NOMO-1 treated with DMSO at 0.1 percent for 48 hours (cell line): Measurements from ENCODE around the gene MTHFD1L.
A peak's percentile ranks its signal among the peaks of the same experiment; 100 is the strongest.

Experiments
- DNase-seq: peaks from one replicate; lab custom pipeline; 2025; ENCODE audit not compliant: unreplicated experiment; lab: John Stamatoyannopoulos, UW

MTHFD1L gene

DNA sequence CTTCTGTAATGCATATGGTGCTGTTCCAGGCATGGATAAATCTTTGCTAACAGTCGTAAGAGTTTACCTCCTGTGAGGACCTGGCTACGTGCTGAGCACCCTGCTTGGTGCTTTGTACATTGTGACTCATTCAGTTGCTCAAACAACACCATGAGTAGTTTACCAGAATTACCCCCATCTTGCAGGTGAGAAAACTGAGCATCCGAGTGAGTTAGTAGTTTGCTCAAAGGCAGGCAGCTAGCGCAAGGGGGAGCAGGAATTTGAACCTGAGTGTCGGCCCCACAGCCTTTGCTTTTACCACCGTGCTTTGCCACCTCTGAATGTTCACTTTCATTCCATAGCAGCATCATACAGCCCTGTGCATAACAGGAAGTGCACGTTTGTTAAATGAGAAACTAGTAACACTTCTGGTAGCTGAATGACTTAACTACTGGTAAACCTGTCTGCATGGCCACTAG lies 121.9 kb downstream of the MTHFD1L start:
- DNase-seq, result no peak

DNA sequence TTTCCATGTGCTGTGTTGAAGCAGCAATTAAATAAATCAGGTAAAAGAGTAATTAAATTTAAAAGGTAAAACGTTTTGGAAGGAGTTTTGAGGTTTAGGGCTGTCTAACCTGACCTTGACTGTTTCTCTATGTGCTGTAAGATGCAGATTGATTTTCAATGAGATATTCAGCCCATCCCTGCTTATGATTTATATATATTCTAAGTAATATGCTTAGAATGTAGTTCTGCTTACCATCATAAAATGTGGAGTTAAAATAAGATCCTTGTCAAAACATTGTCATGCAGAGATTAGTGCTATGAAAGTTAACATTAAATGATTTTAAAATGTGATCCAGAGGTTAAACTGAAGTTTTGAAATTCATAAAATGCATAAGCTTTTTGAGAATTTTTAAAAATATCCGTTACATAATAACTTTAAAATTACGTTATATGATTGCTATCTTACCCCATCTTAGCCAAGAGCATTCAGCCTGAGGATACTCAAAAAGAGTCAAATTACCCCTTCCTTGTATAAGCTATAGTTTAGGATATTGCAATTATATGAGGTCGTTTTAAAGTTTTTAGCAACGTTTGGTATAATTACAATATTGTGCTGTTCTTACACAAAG lies 122.5 kb downstream of the MTHFD1L start:
- DNase-seq, result no peak

DNA sequence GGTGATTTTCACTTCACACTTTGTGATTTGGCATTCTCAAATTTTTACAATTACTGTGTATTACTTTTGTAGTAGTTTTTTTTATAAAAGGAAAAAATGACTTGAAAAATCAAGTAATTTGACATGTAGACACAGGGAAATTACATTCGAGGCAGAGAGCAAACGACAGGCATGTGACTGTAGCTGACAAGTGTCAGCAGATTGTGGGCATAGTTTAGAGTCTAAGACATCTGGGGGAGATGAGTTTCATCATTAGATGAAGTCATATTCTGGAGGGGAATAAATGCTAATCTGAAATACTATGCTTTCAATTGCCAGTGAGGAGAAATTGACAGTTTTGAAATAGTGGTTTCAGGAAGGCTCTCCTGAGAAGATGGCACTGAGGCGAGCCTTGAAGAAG lies 126.0 kb downstream of the MTHFD1L start:
- DNase-seq, result no peak

DNA sequence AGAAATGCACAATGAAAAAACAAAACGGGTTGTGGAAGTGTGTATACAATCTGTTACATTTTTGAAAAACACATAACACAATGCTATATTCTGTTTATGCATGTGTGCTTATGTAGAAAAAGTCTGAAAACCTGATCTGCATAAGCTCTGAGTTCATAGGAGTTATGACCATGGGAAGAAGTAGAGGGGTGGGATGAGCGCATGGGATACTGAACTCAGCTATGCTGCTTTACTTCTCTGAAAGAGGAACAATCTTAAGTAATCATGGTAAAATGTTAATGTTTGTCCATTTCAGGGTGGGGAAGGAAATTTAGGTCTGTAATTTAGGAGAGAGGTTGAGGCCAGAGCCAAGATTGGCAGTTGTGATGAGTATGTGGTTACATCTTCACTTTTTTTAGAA lies 126.8 kb downstream of the MTHFD1L start:
- no peak for DNase-seq

DNA sequence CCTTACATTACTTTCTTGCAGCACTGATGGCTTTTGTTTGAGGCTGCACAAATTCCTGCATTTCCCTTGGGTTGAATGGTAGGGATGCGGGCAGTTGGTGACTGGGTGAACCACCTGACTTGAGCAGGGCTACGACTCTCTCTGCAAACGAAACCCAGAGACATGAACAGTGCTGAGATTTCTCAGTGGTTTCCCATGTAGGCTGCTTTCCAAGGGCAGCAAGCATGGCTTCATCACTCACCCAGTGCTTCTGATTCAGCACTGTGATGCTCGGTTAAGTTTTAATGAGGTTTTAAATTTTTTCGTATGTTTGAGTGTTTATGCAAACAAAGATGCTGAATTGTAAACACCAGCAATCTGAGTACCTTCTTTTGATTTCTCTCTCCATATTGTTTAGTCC lies 127.2 kb downstream of the MTHFD1L start:
- DNase-seq, result no peak

DNA sequence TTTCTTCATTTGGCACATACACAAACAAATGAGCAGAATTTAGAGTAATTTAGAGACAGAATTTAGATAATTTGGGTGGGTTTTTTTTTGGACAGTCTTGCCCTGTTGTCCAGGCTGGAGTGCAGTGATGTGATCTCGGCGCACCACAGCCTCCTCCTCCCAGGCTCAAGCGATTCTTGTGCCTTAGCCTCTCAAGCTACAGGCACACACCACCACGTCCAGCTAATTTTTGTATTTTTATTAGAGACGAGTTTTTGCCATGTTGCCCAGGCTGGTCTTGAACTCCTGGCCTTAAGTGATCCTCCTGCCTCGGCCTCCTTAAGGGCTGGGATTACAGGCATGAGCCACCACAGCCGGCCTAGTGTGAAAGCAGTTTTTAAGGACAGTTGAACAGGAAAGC lies 127.8 kb downstream of the MTHFD1L start:
- DNase-seq, result no peak

DNA sequence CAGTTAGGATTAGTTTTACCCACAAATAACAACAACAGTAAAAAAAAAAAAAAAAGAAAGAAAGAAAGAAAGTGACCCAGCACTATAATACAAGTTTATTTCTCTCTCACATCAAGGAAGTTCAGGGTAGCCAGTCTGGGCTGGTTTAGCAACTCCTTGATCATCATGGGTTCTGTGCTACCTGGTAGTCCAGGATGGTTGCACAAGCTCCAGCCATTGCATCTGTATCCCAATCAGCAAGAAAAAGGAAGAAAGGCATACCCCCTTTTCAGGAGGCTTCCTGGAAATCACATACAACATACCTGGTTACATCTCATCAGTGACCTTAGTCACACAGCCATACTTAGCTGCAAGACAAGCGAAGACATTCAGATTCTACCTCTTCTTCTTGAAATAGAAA lies 128.5 kb downstream of the MTHFD1L start:
- no peak for DNase-seq

DNA sequence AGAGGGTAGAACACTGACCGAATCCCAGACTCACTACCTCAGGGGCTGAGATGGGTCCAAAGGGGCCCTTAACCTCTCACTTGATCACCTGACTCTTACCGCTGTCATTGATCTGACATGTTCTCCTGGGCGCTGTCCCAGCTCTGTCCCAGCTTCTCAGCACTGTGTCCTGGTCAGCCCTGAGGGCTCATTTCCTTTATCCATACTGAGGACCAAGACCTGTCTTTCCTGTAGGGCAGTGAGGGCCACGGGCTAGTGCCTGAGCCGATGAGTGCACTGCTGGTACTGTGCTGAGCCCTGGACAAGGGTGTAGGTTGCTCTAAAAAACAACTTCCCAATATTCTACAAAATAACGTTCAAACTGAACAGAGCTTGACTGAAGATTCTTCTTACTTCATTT lies 131.5 kb downstream of the MTHFD1L start:
- no peak for DNase-seq

DNA sequence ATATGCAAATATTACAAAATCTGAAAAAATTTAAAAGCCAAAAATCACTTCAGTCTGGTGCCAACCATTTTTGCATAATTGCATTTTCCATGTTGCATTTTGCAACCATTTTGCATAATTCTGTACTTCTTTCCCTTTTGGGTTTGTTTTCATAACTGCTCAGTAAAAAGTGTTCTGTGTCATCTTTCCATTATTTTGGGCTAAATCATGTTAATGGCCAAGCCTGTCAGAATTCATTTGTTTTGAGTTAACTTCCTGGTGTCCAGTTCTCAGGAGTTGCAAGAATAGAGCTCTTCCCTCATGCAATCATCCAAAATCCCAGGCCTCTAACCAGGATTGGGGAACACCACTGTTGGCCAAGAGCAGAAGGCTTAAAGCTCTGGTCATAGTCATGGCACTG lies 133.6 kb downstream of the MTHFD1L start:
- no peak for DNase-seq

DNA sequence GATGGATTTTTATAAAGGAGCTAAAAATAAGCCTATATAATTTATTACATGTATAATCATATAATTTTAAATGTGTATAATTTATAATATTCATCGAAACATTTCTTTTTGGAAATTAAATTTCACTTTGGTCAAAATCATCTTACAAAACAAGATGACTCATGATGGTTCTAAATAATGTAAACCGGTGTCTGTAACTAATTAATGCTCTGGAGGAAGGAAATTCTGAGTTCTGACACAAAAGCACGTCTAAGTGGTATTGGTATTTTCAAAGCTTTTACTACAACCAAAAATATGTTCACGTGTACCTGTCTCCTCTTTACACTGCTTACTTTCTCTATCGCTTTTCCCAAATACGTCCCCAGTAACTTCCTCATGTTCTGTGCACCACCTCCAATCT lies 134.1 kb downstream of the MTHFD1L start:
- no peak for DNase-seq

DNA sequence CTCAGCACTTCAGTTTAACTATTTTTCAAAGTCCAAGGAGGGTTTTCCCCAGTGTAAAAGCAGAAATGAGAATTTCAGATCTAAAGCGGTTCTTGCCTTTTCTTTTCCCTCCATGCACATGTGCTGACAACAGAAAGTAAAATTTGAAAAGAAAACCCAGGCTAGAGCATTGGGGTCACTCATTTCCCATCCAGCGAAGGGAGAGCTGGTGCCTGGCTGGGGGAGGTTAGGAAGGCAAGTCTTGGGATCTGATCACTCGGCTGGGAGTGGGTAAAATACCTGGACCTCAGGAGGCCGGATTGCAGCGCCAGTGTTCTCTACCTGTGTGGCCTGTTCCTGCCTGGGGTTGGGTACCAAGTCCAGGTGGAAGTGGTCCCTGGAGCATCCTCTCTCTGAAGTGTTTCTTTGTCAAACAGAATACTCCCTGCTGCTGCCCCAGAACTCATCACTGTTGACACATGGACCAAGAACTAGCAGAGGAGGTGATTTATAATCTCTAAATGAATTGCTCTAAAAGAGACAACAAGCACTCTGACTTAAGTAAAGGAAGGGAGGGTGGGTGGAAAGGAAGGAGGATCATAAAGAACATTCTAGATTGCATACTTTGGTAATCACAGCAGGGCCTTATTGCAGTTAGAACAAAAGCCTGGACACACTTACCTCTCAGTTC lies 136.0 kb downstream of the MTHFD1L start:
- no peak for DNase-seq

DNA sequence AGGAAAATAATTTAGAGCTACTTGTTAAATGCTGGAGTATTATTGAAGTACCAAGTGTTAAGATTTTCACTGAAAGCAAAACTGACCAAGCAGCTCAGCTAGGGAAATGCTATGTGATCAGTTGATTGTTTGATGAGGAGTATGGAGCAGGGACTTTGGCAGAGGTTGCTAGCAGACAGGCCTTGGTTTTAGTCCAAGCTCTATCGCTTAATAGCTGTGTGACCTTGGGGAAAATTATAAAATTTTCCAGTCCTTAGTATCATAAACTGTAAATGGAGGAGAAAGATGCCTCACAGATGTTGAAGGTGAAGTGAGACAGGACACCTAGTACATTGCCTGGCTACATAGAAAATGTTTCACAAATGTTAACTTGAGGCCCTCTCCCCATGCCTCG lies 136.6 kb downstream of the MTHFD1L start:
- DNase-seq, result no peak

DNA sequence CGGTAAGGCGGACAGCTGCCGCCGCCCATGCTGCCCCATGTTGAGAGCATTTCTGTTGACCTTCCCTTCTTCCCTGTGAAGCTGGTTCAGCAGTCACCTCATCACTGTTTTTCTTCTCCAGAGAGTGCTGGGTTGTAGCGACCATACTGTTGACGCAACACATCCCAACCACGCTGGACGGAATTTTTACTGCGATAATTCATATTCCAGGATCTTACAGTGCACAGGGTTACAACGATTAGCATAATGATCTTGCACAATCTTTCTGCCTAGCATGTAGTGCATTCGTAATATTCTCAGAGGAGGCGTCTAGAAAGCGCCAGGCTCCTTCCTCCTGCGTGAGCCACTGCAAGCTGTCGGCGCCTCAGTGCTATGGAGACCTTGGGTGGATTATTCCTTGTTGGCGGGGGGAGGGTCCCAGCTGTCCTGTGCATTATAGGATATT lies 137.0 kb downstream of the MTHFD1L start:
- no peak for DNase-seq

DNA sequence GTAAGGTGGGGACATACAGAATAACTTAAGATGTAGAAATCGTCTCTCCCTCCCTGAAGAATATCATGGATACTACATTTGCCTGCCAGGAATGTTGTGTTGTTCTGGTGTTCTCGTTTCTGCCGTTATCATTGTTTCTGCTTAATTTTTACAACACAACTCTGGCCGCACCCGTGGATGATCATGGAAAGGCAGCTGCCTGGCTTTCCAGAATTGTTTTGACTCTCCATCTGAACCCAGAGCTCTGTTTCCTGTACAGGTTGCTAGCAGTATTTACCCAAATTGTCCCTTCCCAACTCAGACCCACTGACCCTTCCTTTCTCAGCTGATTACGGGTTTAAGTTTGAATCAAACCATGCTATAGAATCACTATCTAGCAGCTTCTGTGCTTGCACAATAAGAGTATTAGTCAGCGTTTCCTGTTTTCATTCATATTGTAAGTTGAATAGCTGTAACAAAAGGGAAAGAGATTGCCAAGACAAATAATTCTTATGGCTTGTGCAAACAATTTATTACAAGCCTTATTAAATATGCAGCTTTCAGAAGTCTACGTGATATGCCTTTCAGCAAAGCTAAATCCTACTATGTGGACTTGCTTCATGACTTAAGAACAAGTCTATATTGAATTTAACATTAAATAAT lies 139.0 kb downstream of the MTHFD1L start:
- DNase-seq, result peak; percentile 78

DNA sequence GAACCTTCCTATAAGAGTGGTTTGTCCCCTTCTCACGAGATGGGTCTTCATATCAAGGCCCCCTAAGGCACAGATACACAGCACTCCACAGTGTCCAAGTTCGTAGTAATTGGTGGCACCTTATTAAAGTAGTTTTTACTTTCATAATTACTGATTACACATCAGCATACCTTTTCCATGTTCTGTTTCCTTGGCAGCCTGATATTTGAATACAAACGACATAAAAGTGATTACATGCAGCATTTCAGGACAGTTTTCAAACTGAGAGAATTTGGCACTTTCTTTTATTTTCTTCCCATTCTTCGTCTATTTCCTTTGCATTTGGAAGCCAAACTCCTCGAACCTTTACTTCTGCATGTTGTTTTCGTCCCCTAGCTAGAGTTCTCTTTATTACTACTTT lies 139.7 kb downstream of the MTHFD1L start:
- no peak for DNase-seq

DNA sequence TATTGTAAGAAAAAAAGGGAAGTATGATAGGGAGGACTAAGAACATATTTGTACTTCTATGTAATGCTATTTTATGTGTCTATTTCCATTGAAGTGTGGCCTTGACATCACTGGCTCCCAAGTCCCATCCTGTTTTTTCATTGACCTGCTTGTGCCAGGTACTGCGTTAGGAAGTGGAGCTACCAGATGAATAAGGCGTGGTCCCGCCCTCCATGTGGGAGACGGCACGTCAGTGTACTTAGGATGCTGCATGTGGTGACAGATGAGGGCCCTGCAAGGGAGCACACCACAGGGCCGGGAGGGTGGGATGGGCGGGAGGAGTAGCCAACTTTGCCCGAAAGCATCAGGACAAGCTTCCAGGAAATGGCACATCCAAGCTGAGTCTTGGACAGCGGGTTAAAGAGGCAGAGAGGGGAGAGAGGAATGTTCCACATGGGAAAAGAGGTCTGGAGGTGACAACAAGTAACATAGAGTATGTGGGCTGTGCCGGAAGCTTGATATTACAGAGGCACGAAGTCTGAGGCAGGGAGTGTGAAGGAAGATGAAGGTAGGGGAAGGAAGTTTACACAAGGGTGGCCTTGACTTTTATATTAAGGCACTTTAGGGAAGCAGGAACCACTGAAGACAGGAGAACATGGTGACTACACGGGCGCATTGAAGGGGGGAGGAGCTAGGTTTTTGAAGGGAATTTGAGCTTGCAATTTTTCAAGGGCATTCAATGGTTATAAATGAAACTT lies 140.6 kb downstream of the MTHFD1L start:
- no peak for DNase-seq

DNA sequence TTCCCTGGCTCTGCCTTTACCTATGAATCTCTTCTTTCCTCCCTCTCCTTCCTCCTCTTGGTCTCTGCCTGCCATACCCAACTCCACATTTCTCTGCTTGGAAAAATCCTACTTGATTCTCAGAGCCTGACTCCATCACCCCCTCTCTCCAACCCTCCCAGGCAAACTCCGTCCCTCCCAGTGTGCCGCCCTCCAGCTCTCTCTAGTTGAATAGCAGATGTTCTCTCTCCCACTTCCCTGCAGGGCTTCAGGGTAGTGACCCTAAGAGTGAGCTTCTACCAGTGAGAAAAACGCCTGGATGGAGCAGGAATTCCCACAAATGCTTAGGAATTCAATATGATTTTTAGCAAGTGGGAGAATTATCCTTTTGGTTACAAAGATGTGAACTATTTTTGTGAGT lies 141.6 kb downstream of the MTHFD1L start:
- DNase-seq, result no peak

DNA sequence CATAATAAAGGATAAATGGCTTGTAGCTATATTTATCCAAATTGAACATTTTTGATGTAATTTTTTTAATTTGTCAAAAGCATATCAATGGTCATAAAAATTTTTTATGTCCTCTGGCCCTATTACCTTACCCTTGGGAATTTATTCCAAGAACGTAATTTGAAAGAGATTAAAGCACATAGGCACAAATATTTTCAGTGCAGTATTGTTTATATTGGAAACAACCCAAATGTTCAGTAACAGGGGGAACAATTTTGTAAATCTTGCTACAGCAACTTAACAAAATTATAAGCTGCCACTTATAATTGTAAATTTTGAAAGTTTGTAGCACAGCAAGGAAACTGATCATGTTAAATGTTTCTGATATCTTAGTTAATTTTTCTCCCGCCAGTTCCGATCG lies 142.4 kb downstream of the MTHFD1L start:
- no peak for DNase-seq

DNA sequence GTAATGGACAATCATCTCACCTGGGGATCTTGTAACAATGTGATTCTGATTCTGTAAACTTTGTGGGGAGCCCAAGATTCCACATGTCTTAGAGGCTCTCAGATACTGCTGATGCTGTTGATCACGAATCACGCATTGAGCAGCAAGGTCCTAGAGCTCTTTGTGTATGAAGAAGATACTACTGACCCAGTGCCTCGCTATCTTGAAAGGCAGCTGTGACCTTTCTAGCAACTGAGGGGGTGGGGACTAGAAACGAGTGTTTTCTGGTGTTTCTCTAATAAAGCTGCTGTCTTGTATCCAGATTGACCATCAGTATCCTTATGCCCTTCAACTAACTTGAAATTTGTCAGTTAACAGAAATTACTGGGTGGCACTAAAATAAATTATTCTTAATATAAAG lies 142.9 kb downstream of the MTHFD1L start:
- DNase-seq, result no peak

DNA sequence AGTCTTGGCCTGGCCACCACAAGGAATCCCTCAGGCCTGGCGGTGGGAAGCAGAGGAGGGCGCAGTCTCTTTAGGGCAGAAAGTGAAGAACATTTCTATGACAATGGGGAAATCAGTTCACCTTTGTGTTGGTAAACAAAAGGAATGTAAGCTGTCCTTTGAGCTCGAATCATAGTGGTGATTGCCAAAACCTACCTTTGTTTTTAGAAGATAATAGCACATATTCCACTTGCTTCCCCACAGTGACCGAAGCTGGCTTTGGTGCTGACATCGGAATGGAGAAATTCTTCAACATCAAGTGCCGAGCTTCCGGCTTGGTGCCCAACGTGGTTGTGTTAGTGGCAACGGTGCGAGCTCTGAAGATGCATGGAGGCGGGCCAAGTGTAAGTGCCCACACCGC lies 144.1 kb downstream of the MTHFD1L start:
- no peak for DNase-seq

DNA sequence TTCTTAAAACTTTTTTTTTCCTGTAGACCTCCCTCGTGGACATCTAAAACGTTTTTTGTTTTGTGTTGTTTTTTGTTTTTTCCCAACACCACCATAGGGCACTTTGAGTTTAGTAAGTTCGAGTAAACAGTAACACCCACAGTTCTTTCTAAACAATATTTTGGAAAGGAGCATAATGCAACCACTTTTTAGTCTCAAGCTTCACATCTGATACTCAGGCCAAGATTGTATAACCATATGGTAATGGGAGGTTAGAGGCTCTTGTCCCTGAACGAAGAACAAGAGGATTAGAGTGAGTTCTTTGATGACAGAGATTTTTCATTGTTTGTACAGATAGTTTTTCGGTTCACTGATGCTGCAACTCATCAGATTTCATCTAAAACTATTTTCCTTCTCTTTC lies 144.6 kb downstream of the MTHFD1L start:
- no peak for DNase-seq
